H1 (cell line): Measurements from ENCODE around the gene CARD11. TPM values are rescaled to one million over a fixed set of nuclear protein-coding genes. Genes with fewer than 3 reads are reported as not detected.

ENCODE experiments used
- CTCF ChIP-seq, 3 experiments: IDR thresholded peaks; 1 replicate in 2 of 3; 2 replicates in 1 of 3; pipeline versions ENCODE4 v1.5.1 to v1.6.1; 2011; ENCODE audit warnings: low read length in 3 of 3, mild to moderate bottlenecking in 3 of 3, inconsistent platforms in 2 of 3, low read depth in 1 of 3, moderate library complexity in 1 of 3; ENCODE audit not compliant: insufficient read depth in 1 of 3; ENCODE audit errors: control extremely low read depth in 1 of 3
- polyA plus RNA-seq, 7 experiments: library from polyadenylated mRNA; depleted of rRNA in 3 of 7; stranded (reverse) in 5 of 7; unstranded in 2 of 7; fragments of >200 nt in 5 of 7; fragments of 200-250 nt in 2 of 7; gene quantifications; 1 replicate in 5 of 7; 2 replicates in 1 of 7; 4 replicates in 1 of 7; pipeline versions ENCODE4 v1.2.1 to v1.2.3, GENCODE V29; 2011 to 2013; ENCODE audit warnings: missing spikeins in 2 of 7, mixed read lengths in 2 of 7
- total RNA-seq: library from RNA; stranded (reverse); fragmentation: NEBNext Ultra II Directional; extraction: Animal tissue kit (Norgen Biotek cat#: 25700); gene quantifications from 2 replicates; pipeline ENCODE4 v1.2.1, GENCODE V29; 2021

CARD11 gene
- total and polyA plus RNA-seq, 2 of the 8 experiments (the other 6 are each of a cell fraction or from before 2014, with no cell fraction given): 12.6 to 29.8 TPM

- TF ChIP-seq CTCF (IDR thresholded peaks at IDR 0.05; ENCODE audit: control extremely low read depth in 1 of 3, insufficient read depth in 1 of 3, low read depth in 1 of 3, low read length in 3 of 3): no peak
These were observed 113.2 kb downstream of the CARD11 start (continued) for GRCh38 chr7:2930310-2931033.
